Right renal cortex interstitium (tissue), 3 donors: ENCODE measurements around the gene SEC23IP. TPM values are rescaled to one million over a fixed set of nuclear protein-coding genes. Genes with fewer than 3 reads are reported as not detected.
"Not testable (repeated sequence)": the region's sequence is repeated elsewhere in the genome, so short reads cannot be mapped to it uniquely, and the experiment has no call there.

Experiments used
- DNase-seq, 3 donors: peaks; one replicate each; pipeline ENCODE4 v3.0.0-alpha.2; 2013; ENCODE audit warnings: low read depth in 3 of 3, low spot score in 2 of 3
- polyA plus RNA-seq, 3 donors: library from polyadenylated mRNA; unstranded; fragments of 120-200 nt; gene quantifications; one replicate each; pipeline ENCODE4 v1.2.1, GENCODE V29; 2013; ENCODE audit not compliant: insufficient read length in 3 of 3

Gene SEC23IP
- polyA plus RNA-seq, 3 donors = 68.2 to 76.6 (median 75.8) TPM

DNA sequence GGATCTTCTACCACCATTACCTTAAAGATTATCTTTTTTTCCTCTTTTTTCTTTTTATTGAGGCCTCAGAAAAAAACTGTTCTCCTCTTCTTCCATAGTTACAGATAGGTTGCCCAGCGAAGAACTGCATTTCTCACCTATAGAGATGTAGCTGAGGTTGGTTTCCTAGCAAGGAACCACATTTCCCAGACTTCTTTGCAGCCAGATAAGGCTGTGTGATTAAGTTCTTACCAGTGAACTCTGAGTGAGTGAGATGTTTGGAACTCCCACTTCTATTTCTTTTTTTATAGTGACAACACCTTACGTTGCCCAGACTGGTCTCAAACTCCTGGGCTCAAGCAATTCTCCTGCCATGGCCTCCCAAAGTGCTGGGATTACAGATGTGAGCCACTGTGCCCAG is 14.0 kb upstream of the SEC23IP start:
- no peak for DNase-seq

DNA sequence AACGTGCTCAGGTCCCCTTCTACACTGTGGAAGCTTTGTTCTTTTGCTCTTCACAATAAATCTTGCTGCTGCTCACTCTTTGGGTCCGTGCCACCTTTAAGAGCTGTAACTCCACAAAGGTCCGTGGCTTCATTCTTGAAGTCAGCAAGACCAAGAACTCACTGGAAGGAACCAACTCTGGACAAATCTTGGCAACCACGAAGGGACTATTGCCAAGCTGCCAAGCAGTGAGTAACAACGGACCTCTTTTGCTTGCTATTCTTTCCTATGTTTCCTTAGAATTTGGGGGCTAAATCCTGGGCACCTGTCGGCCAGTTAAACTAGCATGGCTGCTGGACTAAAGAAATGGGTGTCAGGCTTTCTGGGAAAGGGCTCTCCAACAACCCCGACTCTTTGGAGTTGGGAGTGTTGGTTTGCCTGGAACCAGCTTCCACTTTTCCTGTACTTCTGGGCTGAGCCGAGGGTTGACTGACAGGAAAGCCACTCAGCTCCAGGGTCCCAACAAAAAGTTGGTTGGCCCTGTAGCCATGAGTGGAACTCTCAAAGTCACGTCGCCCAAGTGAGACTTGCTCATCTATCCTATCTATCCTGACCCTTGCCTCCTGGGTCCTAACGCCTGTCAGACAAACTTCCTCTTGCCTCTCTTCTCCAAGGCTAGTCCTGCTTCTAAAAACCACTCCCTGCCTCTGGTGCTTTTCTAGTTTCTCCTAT is 8.5 kb upstream of the SEC23IP start:
- not testable (repeated sequence) for DNase-seq

DNA sequence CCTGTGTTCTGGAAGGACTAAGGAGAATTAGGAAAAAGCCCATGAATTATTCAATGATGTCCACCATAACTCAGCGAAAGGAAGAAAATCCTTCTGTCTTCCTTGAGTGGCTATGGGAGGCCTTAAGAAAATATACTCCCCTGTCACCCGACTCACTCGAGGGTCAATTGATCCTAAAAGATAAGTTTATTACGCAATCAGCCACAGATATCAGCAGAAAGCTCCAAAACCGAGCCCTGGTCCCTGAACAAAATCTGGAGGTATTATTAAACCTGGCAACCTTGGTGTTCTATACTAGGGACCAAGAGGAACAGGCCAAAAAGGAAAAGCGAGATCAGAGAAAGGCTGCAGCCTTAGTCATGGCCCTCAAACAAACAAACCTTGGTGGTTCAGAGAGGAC is 6.5 kb upstream of the SEC23IP start:
- not testable (repeated sequence) for DNase-seq

DNA sequence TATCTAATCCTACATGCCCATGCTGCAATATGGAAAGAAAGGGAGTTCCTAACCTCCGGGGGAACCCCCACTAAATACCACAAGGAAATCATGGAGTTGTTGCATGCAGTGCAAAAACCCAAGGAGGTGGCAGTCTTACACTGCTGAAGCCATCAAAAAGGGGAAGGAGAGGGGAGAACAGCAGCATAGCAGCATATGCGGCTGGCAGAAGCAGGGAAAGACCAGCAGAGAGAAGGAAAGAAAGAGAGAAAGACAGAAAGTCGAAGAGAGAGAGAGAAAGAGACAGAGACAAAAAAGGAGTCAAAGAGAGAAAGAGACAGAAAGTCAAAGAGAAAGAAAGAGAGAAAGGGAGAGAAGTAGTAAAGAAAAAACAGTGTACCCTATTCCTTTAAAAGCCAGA is 3.8 kb upstream of the SEC23IP start:
- DNase-seq = not testable (repeated sequence)

DNA sequence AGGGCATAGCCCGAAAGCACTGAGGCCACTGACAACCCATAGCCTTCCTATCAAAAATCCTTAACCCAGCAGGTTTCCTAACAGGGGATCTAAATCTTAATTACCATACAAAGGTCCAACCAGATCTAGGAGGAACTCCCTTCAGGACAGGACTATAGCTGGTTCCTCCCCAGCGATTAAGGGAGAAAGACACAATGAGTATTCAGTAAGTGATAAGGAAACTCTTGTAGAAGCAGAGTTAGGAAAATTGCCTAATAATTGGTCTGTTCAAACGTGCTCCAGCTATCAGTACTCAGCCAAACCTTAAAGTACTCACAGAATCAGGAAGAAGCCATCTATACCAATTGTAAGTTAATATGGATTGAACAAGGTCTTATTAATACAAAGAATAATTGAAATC is 3.3 kb upstream of the SEC23IP start:
- not testable (repeated sequence) for DNase-seq

DNA sequence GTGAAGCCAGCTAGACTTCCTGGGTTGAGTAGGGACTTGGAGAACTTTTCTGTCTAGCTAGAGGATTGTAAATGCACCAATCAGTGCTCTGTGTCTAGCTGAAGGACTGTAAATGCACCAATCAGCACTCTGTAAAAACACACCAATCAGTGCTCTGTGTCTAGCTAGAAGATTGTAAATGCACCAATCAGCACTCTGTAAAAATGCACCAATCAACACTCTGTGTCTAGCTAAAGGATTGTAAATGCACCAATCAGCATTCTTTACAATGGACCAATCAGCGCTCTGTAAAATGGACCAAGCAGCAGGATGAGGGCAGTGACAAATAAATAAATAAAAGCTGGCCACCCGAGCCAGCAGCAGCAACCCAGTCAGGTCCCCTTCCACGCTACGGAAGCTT is 2.2 kb upstream of the SEC23IP start:
- DNase-seq = not testable (repeated sequence)

DNA sequence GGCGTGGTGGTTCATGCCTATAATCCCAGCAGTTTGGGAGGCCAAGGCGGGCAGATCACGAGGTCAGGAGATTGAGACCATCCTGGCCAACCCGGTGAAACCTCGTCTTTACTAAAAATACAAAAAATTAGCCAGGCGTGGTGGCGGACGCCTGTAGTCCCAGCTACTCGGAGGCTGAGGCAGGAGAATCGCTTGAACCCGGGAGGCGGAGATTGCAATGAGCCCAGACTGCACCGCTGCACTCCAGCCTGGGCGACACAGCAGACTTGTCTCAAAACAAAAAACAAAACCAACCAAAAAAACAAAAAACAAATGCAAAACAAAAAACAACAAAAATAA is 712 bp upstream of the SEC23IP start:
- DNase-seq = not testable (repeated sequence)

DNA sequence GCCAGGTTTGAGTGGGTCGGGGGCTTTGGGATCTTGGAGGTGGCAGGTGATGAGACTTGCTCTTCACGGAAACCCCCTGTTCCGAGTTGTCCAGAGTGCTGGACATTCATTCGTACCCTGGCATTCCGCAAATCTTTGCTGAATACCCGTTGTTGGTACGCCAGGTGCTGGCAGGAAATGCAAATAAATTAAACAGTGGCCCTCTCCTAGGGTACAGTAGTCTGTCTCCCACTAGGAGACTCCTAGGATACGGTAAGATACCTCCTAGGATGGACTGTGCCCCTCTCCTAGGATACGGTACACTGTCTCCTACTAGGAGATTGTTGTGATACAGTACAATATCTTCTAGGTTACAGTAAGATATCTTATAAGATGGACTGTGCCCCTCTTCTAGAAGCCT is 544 bp downstream of the SEC23IP start:
- no peak for DNase-seq

DNA sequence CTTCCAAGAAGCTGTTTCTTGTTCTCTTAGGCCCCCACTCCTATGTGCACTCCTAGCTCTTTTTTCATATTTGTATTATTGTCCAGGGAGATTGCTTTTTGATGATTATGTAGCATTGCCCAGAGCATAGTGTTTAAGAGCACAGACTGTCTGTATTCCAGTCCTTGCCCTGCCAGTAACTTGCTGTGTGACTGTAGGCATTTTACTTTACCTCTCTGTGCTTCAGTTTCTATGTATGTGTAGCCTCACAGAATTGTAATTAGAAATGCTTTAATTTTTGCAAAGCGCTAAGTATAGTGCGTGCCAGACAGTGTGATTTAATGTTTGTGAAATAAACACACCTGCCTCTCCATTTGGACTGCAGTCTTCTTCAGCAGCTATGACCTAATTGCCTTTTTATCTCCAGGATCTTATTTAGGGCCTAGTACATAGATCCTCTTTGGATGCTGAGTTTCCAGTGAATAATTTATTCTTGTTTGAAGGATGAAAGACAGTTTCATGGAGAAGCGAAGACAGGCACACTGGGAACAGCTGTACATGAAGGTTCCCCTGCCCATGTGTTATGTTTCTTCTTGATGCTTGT is 1.4 kb downstream of the SEC23IP start:
- DNase-seq = no peak

DNA sequence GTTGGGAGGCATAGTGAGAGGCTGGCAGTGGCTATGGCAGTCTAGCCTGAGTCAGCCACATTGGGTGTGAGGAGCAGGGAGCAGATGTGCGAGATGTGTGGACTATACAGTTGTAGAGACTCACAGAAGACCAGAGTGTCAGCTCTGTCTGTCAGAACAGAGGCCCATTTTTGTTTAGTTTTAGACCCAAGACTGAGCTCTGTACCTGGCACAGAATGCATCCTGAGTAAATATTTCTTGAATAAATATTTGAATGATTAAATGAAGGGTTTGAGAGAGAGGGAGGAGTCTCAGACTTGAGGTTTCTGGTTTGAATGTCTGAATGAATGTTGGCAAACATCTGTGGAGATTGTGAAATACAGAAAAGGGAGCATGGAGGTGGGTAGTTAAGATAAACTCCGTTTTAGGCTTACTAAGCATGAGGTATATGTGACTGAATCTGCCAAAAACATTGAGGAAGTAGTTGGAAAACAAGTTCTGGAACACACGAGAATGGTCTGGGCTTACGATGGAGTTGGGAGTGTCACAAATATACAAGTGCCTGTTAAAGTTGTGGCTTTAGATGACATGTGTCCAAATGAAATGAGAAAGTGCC is 3.6 kb downstream of the SEC23IP start:
- no peak for DNase-seq

DNA sequence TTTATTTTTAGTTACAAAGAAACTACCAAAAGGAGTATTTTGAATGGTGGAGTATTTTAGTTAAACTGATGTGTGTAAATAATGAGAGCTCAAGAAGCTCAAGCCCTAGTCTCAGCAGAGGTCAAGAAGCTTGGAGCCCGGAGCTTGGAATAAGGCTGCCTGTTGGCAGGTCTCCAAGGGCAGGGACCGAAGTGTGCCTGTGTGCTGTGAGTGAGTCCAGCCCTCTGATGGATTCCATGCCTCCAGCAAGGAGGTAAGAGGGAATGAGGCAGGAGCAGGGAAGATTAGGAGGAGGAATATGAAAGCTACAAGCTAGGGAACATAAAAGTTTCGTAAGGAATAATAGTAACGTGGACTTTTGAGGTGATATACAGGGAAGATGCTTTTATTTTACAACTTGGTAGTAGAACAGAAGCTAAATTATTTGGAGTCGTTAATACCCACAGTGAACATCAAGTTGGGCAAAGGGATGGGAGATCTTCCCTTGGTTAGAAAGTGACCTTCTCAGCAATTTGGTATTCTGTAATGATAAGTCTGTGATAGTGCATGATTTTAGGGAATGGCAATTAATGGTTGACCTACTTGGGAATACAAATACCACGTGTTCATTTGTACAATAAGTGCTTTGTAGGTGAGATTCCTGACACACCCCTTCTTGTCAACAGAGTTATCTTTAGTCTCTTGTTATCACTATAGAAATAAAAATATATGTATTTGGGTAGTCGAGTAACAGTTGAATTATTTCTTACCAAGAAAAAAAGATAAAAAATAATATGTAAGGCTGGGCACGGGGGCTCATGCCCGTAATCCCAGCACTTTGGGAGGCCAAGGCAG is 4.6 kb downstream of the SEC23IP start:
- DNase-seq = peak in 1 of 3 donors; percentile 4

DNA sequence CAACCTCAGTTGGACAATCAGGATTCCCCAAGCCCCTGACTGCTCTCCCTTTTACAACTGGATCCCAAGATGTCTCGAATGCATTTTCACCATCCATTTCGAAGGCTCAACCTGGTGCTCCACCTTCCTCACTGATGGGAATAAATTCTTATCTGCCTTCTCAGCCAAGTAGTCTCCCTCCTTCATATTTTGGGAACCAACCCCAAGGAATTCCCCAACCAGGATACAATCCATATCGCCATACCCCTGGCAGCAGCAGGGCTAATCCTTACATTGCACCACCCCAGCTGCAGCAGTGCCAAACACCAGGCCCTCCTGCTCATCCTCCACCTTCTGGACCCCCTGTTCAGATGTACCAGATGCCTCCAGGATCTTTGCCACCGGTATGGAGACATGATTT is 6.0 kb downstream of the SEC23IP start:
- no peak for DNase-seq

DNA sequence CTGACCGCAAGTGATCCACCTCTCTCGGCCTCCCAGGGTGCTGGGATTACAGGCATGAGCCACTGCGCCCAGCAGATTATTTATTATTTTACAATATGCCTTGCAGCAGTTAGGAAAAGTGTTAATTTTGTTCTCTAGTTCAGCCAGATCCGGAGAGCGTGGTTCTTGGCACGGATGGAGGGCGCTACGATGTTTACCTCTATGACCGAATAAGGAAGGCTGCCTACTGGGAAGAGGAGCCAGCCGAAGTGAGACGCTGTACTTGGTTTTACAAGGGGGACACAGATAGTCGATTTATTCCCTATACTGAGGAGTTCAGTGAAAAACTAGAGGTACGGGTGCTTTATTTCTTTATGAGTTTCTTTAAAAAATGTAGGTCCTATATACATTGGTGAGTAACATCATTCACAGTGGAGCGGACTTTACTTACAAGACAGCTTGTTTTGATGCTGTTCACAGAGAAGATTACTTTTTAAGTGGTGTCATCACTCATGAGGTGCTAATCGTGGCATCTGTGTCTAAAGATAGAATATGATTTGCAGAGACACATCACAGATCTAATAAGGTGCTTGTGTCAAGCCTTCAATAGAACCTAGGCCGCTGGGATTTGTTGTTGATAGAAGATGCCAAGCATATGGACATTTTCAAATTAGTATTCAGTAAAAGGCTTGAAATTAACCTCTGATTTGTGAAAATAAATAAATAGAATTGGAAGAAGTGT is 11.6 kb downstream of the SEC23IP start:
- no peak for DNase-seq

DNA sequence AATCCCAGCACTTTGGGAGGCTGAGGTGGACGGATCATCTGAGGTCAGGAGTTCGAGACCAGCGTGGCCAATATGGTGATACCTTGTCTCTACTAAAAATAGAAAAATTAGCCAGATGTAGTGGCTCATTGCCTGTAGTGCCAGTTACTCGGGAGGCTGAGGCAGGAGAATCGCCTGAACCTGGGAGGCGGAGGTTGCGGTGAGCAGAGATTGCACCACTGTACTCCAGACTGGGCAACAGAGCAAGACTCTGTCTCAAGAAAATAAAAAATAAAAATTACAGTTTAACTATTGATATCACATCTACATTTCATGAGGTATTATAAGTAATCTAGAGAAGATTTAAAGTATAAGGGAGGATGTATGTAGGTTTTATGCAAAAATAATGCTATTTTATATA is 15.2 kb downstream of the SEC23IP start:
- not testable (repeated sequence) for DNase-seq

DNA sequence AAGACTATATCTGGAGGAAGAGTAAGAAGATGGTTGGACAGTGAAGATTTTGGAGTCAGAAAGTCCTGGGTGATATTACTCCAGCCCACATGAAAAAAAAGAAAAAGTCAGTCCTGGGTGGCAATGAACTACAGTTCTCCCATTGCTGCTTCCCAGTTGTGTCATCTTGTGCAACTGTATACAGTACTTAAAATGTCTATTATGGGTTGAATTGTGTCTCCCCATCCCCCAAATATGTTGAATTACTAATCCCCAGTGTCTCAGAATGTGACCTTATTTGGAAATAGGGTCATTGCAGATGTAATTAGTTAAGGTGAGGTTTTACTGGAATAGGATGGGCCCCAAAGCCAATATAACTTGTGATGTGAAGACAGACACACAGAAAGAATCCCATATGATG is 15.6 kb downstream of the SEC23IP start:
- DNase-seq = no peak

DNA sequence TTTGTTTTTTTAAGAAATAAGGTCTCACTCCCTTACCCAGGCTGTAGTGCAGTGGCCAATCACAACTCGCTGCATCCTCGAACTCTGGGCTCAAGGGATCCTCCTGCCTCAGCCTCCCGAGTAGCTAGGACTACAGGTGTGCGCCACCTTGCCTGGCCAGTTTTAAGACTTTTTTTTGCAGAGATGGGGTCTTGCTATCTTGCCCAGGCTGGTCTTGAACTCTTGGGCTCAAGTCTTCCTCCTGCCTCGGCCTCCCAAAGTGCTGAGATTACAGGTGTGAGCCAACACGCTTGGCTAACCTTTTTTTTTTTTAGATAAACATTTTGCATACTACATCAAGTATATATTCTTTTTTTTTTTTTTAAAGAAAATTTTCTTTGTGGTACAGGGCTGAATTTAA is 18.2 kb downstream of the SEC23IP start:
- DNase-seq = no peak

DNA sequence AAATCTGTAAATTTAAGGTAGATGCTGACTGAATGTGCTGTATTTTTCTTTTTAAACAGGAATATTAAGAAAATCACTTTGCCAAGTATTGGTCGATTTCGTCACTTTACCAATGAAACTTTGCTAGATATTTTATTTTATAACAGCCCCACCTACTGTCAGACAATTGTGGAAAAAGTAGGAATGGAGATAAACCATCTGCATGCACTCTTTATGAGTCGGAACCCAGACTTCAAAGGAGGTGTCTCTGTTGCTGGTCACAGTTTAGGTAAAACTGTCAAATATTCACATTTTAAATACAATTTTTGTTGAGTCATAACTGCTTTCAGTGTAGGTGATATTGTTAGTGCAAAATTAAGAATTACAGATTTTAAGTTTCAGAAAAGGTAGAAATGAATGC is 25.2 kb downstream of the SEC23IP start:
- DNase-seq = no peak

DNA sequence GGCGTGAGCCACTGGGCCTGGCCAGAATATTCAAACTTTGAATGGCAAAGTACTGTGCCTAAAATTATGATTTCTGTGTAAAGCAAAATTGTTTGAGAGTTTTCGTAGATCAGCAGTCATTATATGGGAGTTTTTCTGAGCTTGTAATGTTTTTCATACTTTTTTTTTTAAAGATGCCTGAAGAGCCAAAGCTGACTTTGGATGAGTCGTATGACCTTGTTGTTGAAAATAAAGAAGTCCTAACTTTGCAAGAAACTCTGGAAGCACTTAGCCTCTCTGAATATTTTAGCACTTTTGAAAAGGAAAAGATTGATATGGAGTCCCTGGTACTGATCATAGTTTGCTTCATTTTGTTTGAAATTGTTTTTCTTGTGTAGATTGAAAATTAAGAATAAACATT is 26.7 kb downstream of the SEC23IP start:
- no peak for DNase-seq

DNA sequence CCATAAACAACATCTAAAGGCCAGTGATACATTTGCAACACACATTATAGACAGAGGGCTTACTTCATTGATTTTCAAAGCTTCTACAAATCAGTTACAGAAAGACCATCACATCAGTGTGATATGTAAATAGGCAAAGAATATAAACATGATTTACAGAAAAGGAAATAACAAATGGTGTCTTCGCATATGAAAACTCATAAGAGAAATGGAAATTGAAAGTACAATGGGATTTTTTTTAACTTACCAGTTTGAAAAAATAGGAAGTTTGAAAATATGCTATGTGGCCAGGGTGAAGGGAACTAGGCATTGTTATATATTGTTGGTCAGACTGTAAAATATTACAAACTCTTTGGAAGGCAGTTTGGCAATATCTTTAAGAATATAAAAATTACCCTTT is 27.3 kb downstream of the SEC23IP start:
- no peak for DNase-seq

DNA sequence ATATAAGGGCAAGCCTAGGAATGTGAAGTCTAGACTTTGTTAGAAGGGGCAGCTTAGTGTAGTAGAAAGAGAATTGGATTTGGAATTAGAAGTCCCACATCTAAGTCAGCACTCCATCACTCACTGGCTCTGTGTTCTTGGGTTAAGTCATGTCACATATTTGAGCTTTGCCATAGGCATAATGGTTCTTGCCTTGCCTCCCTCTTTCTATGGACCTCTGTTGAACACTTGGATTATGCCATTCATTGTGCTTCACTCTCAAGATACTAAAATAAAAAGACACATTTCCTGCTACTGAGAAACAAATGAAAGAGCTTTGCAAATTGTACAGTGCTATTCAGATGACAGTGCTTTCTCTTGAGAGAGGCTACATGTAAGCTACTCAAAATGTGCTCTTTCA is 35.9 kb downstream of the SEC23IP start:
- no peak for DNase-seq

DNA sequence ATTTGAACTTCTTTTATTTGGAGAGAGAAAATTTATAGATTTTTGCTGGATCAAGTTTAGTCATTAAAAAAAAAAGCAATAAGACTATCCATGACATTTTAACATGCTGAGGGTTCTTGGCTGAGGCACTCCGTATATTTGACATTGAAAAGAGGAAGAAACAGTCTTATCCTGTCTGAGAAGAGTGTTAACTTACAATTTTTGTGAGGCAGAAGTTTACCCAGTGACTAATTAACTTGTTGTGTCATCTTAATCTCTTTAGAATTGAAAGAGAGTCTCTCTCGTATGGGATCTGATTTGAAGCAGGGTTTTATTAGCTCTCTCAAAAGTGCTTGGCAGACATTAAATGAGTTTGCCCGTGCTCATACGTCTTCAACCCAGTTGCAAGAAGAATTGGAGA is 39.3 kb downstream of the SEC23IP start:
- no peak for DNase-seq
